ENCODE measurements around the gene AIRE. TPM values are rescaled to one million over a fixed set of nuclear protein-coding genes. Genes with fewer than 3 reads are reported as not detected.
"Not testable (repeated sequence)": the region's sequence is repeated elsewhere in the genome, so short reads cannot be mapped to it uniquely, and the experiment has no call there.

The AIRE gene
- total and polyA plus RNA-seq, 2 donors (not counting 1 experiment from before 2014, with no cell fraction given): not detected

GRCh38 chr21:44338971-44339910 lies 53.6 kb downstream of the AIRE start, which contains the start of gene CFAP410:
CFAP410 (minus strand) TSS chr21:44339390; CDS start chr21:44339194, 196 bp downstream.
- peaks cover 2% of the 10 kb centered on the region for H3K36me3 ChIP-seq (ENCODE audit: control insufficient read depth, insufficient read depth, low read length)
- no peaks in the 10 kb centered on the region for H4K20me1 ChIP-seq (ENCODE audit: control insufficient read depth, extremely low read depth, insufficient read depth, low read length)

GRCh38 chr21:44341726-44342458 lies 56.2 kb downstream of the AIRE start:
- H3K4me3 ChIP-seq (replicated peaks in 1 of 4; ENCODE audit: control extremely low read depth in 1 of 4, insufficient read depth in 1 of 4, low read depth in 3 of 4, low read length in 4 of 4); H3K9ac ChIP-seq (ENCODE audit: insufficient read depth, low read length); H3K9me3 ChIP-seq (ENCODE audit: control insufficient read depth, insufficient read depth, low read depth, low read length); H3K4me1 ChIP-seq (ENCODE audit: control insufficient read depth, extremely low read depth, insufficient read depth, low read length); H3K4me2 ChIP-seq (ENCODE audit: extremely low read depth, insufficient read depth, low read length); H3K27ac ChIP-seq (ENCODE audit: insufficient read depth, low read length); H2AFZ ChIP-seq (ENCODE audit: low read length); H3K79me2 ChIP-seq (ENCODE audit: control insufficient read depth, insufficient read depth, low read length); DNase-seq (ENCODE audit: low read depth in 2 of 2); H4K20me1 ChIP-seq (ENCODE audit: control insufficient read depth, extremely low read depth, insufficient read depth, low read length); H3K27me3 ChIP-seq (ENCODE audit: control insufficient read depth, insufficient read depth, low read length); H3K36me3 ChIP-seq (ENCODE audit: control insufficient read depth, insufficient read depth, low read length): not testable (repeated sequence)

More at GRCh38 chr21:44338971-44339910, 53.6 kb downstream of the AIRE start, which contains the start of gene CFAP410:
- Histone ChIP-seq H3K79me2 (ENCODE audit: control insufficient read depth, insufficient read depth, low read length) (no peaks in the 10 kb centered on the region), H3K4me1 (ENCODE audit: control insufficient read depth, extremely low read depth, insufficient read depth, low read length) (peaks cover 9% of the 10 kb centered on the region), H3K4me2 (ENCODE audit: extremely low read depth, insufficient read depth, low read length) (peak within 1 kb of the TSS; percentile 100), H3K4me3 (replicated peaks in 1 of 4; ENCODE audit: control extremely low read depth in 1 of 4, insufficient read depth in 1 of 4, low read depth in 3 of 4, low read length in 4 of 4) (peak within 1 kb of the TSS; percentile 88 to 98 (median 92)), H3K9me3 (ENCODE audit: control insufficient read depth, insufficient read depth, low read depth, low read length) (no peaks in the 10 kb centered on the region), H2AFZ (ENCODE audit: low read length) (peak within 1 kb of the TSS; percentile 48), H3K27me3 (ENCODE audit: control insufficient read depth, insufficient read depth, low read length) (no peaks in the 10 kb centered on the region), H3K27ac (ENCODE audit: insufficient read depth, low read length) (peak within 1 kb of the TSS; percentile 97), H3K9ac (ENCODE audit: insufficient read depth, low read length) (peak within 1 kb of the TSS; percentile 95)
- peak; percentile 92 to 94 for DNase-seq (ENCODE audit: low read depth in 2 of 2)
- no peak for TF ChIP-seq CTCF (conservative IDR thresholded peaks at IDR 0.05 in 1 of 2, IDR thresholded peaks at IDR 0.05 in 1 of 2; ENCODE audit: low read depth in 1 of 2, low read length in 2 of 2)
- no peak for TF ChIP-seq EZH2 (IDR thresholded peaks at IDR 0.05; ENCODE audit: low read length, missing control alignments)

GRCh38 chr21:44342981-44343380 lies 57.3 kb downstream of the AIRE start:
- H3K9ac ChIP-seq (ENCODE audit: insufficient read depth, low read length); H4K20me1 ChIP-seq (ENCODE audit: control insufficient read depth, extremely low read depth, insufficient read depth, low read length); DNase-seq (ENCODE audit: low read depth in 2 of 2); H3K4me1 ChIP-seq (ENCODE audit: control insufficient read depth, extremely low read depth, insufficient read depth, low read length); H3K9me3 ChIP-seq (ENCODE audit: control insufficient read depth, insufficient read depth, low read depth, low read length); H3K4me3 ChIP-seq (replicated peaks in 1 of 4; ENCODE audit: control extremely low read depth in 1 of 4, insufficient read depth in 1 of 4, low read depth in 3 of 4, low read length in 4 of 4); H3K36me3 ChIP-seq (ENCODE audit: control insufficient read depth, insufficient read depth, low read length); H3K79me2 ChIP-seq (ENCODE audit: control insufficient read depth, insufficient read depth, low read length); H3K27ac ChIP-seq (ENCODE audit: insufficient read depth, low read length); H3K4me2 ChIP-seq (ENCODE audit: extremely low read depth, insufficient read depth, low read length); H3K27me3 ChIP-seq (ENCODE audit: control insufficient read depth, insufficient read depth, low read length); H2AFZ ChIP-seq (ENCODE audit: low read length): not testable (repeated sequence)

All from fibroblast of lung (primary cell).